ENCODE measurements around the gene FZD7. TPM values are rescaled to one million over a fixed set of nuclear protein-coding genes. Genes with fewer than 3 reads are reported as not detected.

Gene FZD7
- total RNA-seq, 4 donors from 2014 or later = 4.4 to 9.4 (median 6.4) TPM

DNA sequence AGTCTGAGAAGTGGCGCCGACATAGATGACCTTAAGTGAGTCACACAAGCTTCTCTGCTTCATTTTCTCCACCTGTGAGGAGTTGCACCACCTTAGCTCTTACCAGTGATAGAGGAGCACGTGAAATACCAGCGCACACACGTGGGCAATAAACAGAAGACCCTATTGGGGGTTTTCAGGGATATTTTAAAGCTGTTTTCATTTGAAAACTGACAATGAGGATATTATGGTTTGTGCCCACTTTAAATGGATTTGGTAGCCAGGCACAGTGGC is 47.3 kb upstream of the FZD7 start:
- in situ Hi-C loops (cut with MboI; ENCODE audit: low sequenced_read_pairs in 4 of 4) = no loop called here
- ATAC-seq (no peak), DNase-seq (no peak)
- H3K4me1 ChIP-seq = no peaks in the 10 kb centered on the region
- no peak overlapping the region for H3K27ac ChIP-seq
- H3K4me3 ChIP-seq = no peak overlapping the region
- no peaks in the 10 kb centered on the region for H3K9me3 ChIP-seq
- no peaks in the 10 kb centered on the region for H3K36me3 ChIP-seq
- TF ChIP-seq, protein P1, sequence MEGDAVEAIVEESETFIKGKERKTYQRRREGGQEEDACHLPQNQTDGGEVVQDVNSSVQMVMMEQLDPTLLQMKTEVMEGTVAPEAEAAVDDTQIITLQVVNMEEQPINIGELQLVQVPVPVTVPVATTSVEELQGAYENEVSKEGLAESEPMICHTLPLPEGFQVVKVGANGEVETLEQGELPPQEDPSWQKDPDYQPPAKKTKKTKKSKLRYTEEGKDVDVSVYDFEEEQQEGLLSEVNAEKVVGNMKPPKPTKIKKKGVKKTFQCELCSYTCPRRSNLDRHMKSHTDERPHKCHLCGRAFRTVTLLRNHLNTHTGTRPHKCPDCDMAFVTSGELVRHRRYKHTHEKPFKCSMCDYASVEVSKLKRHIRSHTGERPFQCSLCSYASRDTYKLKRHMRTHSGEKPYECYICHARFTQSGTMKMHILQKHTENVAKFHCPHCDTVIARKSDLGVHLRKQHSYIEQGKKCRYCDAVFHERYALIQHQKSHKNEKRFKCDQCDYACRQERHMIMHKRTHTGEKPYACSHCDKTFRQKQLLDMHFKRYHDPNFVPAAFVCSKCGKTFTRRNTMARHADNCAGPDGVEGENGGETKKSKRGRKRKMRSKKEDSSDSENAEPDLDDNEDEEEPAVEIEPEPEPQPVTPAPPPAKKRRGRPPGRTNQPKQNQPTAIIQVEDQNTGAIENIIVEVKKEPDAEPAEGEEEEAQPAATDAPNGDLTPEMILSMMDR (IDR thresholded peaks at IDR 0.05 in 4 of 5, conservative IDR thresholded peaks at IDR 0.05 in 1 of 5) = no peak
- TF ChIP-seq POLR2A (IDR thresholded peaks at IDR 0.05) = no peak
- intact Hi-C loops (cut with DNase I; ENCODE audit: low total_unique reads) = no loop called here
- H3K27me3 ChIP-seq = no peaks in the 10 kb centered on the region

DNA sequence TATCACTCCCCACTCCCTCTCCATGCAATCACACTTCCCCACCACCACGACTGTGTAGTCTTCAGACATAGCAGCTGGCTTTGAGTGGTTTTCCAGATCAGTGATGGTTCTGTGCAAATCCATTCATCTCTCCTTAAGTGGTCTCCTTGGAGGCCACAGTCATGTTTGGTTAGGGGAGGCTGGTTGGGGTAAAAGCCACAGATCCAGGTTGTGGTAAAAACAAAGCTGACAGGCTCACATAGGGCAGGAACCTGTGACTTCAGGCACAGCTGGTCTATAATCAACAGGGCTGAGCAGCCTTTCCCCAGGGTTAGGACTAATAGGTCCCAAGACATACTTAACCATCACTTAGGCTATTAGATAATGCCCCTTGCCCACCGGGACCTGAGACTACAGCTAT is 46.2 kb upstream of the FZD7 start:
- no peak for TF ChIP-seq POLR2A (IDR thresholded peaks at IDR 0.05)
- TF ChIP-seq, protein P1 (IDR thresholded peaks at IDR 0.05 in 4 of 5, conservative IDR thresholded peaks at IDR 0.05 in 1 of 5) = no peak
- intact Hi-C loops (cut with DNase I; ENCODE audit: low total_unique reads) (no loop called here), in situ Hi-C loops (cut with MboI; ENCODE audit: low sequenced_read_pairs in 4 of 4) (no loop called here)

DNA sequence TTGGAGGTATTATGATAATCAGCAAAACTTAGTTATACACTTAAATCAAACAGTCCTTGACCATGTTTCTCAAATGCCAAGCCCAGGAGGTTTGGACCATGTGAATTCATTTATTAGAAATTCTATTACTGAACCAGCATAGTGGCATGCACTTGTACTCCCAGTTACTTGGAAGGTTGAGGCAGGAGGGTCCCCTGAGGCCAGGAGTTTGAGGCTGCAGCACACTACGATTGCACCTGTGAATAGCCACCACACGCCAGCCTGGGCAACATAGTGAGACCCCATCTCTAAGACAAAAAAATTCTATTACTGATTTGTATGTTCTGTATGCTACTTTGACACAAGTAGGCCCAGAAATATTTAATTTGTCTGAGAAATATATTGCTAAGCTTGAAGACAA is 43.6 kb upstream of the FZD7 start:
- no peak for TF ChIP-seq POLR2A (IDR thresholded peaks at IDR 0.05)
- TF ChIP-seq, protein P1 (IDR thresholded peaks at IDR 0.05 in 4 of 5, conservative IDR thresholded peaks at IDR 0.05 in 1 of 5) = no peak
- H3K36me3 ChIP-seq = no peaks in the 10 kb centered on the region
- H3K4me1 ChIP-seq = no peaks in the 10 kb centered on the region
- H3K27ac ChIP-seq = no peak overlapping the region
- in situ Hi-C loops (cut with MboI; ENCODE audit: low sequenced_read_pairs in 4 of 4) (no loop called here), intact Hi-C loops (cut with DNase I; ENCODE audit: low total_unique reads) (no loop called here)
- H3K27me3 ChIP-seq = no peaks in the 10 kb centered on the region
- ATAC-seq (no peak), DNase-seq (no peak)
- no peaks in the 10 kb centered on the region for H3K9me3 ChIP-seq
- no peak overlapping the region for H3K4me3 ChIP-seq

More for the DNA sequence above, 46.2 kb upstream of the FZD7 start:
- no peak for DNase-seq
- H3K27ac ChIP-seq = no peak overlapping the region
- H3K9me3 ChIP-seq = no peaks in the 10 kb centered on the region
- H3K36me3 ChIP-seq = no peaks in the 10 kb centered on the region
- no peak overlapping the region for H3K4me3 ChIP-seq
- no peaks in the 10 kb centered on the region for H3K4me1 ChIP-seq
- H3K27me3 ChIP-seq = no peaks in the 10 kb centered on the region
- ATAC-seq = no peak

DNA sequence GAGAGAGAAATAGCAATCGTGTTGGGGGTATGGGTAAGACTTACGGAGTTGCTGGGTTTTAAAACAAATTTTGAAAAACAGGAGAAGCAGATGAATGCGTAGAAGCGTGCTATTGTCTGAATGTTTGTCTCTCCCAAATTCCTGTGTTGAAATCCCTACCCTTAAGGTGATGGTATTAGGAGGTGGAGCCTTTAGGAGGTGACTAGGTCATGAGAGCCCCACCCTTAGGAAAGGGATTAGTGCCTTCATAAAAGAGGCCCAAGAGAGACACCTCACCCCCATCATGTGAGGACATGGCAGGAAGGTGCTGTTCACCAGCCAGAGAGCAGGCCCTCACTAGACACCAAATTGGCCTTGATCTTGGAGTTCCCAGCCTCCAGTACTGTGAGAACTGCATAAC is 40.7 kb upstream of the FZD7 start:
- Histone ChIP-seq H3K4me3 (no peak overlapping the region), H3K27ac (no peak overlapping the region), H3K27me3 (no peaks in the 10 kb centered on the region), H3K4me1 (no peaks in the 10 kb centered on the region), H3K36me3 (no peaks in the 10 kb centered on the region), H3K9me3 (no peaks in the 10 kb centered on the region)
- no peak for DNase-seq
- no peak for ATAC-seq
- intact Hi-C loops (cut with DNase I; ENCODE audit: low total_unique reads) (no loop called here), in situ Hi-C loops (cut with MboI; ENCODE audit: low sequenced_read_pairs in 4 of 4) (no loop called here)
- TF ChIP-seq, protein P1 (IDR thresholded peaks at IDR 0.05 in 4 of 5, conservative IDR thresholded peaks at IDR 0.05 in 1 of 5) = no peak
- no peak for TF ChIP-seq POLR2A (IDR thresholded peaks at IDR 0.05)

DNA sequence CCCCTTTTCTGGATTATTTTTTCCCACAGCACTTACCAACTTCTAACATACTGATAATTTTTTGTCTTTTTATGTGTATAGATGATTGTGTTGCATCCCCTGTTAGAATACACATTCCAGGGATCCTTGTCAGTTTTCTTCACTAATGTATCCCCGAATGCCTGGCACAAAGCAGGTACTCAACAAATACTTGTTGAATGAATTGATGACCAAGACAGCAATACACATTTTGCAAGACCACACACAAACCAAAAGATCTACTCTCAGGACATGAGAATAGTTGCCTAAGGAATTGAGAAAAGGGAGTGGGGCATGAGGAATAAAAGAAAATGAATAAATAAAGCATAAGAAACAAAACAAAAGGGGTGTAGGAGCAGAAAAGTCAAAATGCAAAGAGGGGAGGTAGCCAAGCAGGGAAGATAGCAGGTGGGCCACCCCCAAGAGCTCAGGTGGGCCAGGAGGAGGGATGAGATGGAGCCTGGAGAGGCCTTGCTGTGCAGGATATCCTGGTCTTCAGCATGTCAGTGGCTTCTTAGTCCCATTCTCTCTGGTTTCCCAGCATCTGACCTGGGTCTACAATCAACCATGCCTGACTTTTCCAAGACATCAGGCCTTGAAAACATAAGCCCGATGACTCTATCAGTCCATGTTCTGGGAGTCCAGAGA is 38.5 kb upstream of the FZD7 start:
- no peak for DNase-seq
- no peak overlapping the region for H3K4me3 ChIP-seq
- H3K9me3 ChIP-seq = no peaks in the 10 kb centered on the region
- H3K36me3 ChIP-seq = no peaks in the 10 kb centered on the region
- H3K27ac ChIP-seq = no peak overlapping the region
- no peak for ATAC-seq
- no peaks in the 10 kb centered on the region for H3K4me1 ChIP-seq
- no peaks in the 10 kb centered on the region for H3K27me3 ChIP-seq
- TF ChIP-seq, protein P1 (IDR thresholded peaks at IDR 0.05 in 4 of 5, conservative IDR thresholded peaks at IDR 0.05 in 1 of 5) = no peak
- TF ChIP-seq POLR2A (IDR thresholded peaks at IDR 0.05) = no peak
- in situ Hi-C loops (cut with MboI; ENCODE audit: low sequenced_read_pairs in 4 of 4) = no loop called here
- intact Hi-C loops (cut with DNase I; ENCODE audit: low total_unique reads) = no loop called here

All from gastrocnemius medialis (tissue), 4 donors.